Measurements from ENCODE around the gene DHFR.

The DHFR gene

DNA sequence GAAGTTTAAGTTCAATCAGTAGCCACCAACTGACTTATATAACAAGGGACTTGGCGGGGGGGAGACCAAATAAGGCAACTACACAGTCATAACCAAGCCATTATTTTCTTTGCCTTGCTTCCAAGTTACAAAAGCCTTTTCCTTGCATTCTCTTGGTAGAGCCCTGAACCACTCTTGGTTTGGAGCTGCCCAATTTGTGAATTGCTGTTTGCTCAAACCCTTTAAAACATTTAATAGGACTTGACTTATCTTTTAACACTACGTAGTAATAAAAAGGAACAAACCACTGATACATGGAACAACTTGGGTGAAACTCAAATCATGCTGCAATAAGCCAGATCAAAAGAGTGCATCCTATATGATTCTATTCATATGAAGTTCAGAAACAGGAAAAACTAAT is 32.0 kb downstream of the DHFR start:
- Histone ChIP-seq H3K4me1 (ENCODE audit: control insufficient read depth in 1 of 2, insufficient read depth in 2 of 2, low read length in 2 of 2) (no peaks in the 10 kb centered on the region), H3K27me3 (ENCODE audit: low read depth, low read length) (no peaks in the 10 kb centered on the region), H3K36me3 (ENCODE audit: control insufficient read depth in 1 of 2, insufficient read depth in 2 of 2, low read length in 2 of 2) (no peaks in the 10 kb centered on the region), H3K27ac (ENCODE audit: low read length) (no peak overlapping the region), H3K9me3 (ENCODE audit: control insufficient read depth in 1 of 2, low read length in 2 of 2) (no peaks in the 10 kb centered on the region), H3K4me3 (ENCODE audit: low read depth in 1 of 2, low read length in 2 of 2) (no peak overlapping the region)

DNA sequence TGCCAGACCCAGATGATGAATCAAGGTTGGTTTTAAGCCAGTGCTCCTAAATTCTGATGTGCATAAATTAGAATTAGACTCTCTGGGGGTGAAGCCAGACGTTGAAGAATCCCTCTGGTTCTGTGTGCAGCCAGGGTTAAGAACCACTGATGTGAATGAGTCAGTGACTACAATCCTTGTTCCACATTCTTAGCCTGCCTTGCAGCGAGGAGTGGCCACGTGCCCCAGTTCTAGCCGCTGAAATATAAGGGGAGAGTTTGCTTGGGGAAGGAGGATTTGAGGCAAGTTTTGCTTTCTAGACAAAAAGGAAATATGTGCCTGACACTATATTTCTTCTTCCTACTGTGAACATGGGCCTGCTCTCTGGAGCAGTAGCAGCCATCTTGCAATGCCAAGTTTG is 34.6 kb downstream of the DHFR start:
- Histone ChIP-seq H3K9me3 (ENCODE audit: control insufficient read depth in 1 of 2, low read length in 2 of 2) (no peaks in the 10 kb centered on the region), H3K4me3 (ENCODE audit: low read depth in 1 of 2, low read length in 2 of 2) (no peak overlapping the region), H3K36me3 (ENCODE audit: control insufficient read depth in 1 of 2, insufficient read depth in 2 of 2, low read length in 2 of 2) (no peaks in the 10 kb centered on the region), H3K27ac (ENCODE audit: low read length) (no peak overlapping the region), H3K27me3 (ENCODE audit: low read depth, low read length) (no peaks in the 10 kb centered on the region), H3K4me1 (ENCODE audit: control insufficient read depth in 1 of 2, insufficient read depth in 2 of 2, low read length in 2 of 2) (no peaks in the 10 kb centered on the region)

- Histone ChIP-seq H3K4me3 (ENCODE audit: low read depth in 1 of 2, low read length in 2 of 2) (no peak overlapping the region), H3K27ac (ENCODE audit: low read length) (no peak overlapping the region), H3K4me1 (ENCODE audit: control insufficient read depth in 1 of 2, insufficient read depth in 2 of 2, low read length in 2 of 2) (no peaks in the 10 kb centered on the region)
Observed at GRCh38 chr5:80619086-80619485, 35.7 kb downstream of the DHFR start.

DNA sequence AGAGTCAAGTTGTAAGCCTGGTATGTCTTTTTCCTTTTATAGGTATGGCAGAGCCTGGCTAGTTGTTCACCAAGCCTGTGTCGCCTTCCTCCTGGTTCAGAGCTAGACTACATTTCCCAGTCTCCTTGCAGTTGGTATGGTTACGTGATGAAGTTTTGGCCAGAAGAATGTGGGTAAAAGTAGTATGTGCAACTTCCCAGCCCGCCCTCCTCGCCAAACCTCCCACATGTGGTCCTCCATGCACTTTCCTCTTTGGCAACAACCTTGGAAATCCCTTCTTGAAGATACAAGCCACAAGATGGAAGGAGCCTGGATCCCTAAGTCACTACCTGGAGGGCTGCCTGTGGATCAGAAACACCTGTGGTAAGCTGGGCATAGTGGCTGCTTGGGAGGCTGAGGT is 36.3 kb downstream of the DHFR start:
- Histone ChIP-seq H3K9me3 (ENCODE audit: control insufficient read depth in 1 of 2, low read length in 2 of 2) (no peaks in the 10 kb centered on the region), H3K36me3 (ENCODE audit: control insufficient read depth in 1 of 2, insufficient read depth in 2 of 2, low read length in 2 of 2) (no peaks in the 10 kb centered on the region), H3K4me1 (ENCODE audit: control insufficient read depth in 1 of 2, insufficient read depth in 2 of 2, low read length in 2 of 2) (no peaks in the 10 kb centered on the region), H3K27ac (ENCODE audit: low read length) (no peak overlapping the region), H3K27me3 (ENCODE audit: low read depth, low read length) (no peaks in the 10 kb centered on the region), H3K4me3 (ENCODE audit: low read depth in 1 of 2, low read length in 2 of 2) (no peak overlapping the region)

More at GRCh38 chr5:80619086-80619485, 35.7 kb downstream of the DHFR start:
- Histone ChIP-seq H3K36me3 (ENCODE audit: control insufficient read depth in 1 of 2, insufficient read depth in 2 of 2, low read length in 2 of 2) (no peaks in the 10 kb centered on the region), H3K9me3 (ENCODE audit: control insufficient read depth in 1 of 2, low read length in 2 of 2) (no peaks in the 10 kb centered on the region), H3K27me3 (ENCODE audit: low read depth, low read length) (no peaks in the 10 kb centered on the region)

GRCh38 chr5:80615266-80615914 is 39.4 kb downstream of the DHFR start:
- H3K4me1 ChIP-seq (ENCODE audit: control insufficient read depth in 1 of 2, insufficient read depth in 2 of 2, low read length in 2 of 2): no peaks in the 10 kb centered on the region
- no peak overlapping the region for H3K27ac ChIP-seq (ENCODE audit: low read length)
- no peaks in the 10 kb centered on the region for H3K36me3 ChIP-seq (ENCODE audit: control insufficient read depth in 1 of 2, insufficient read depth in 2 of 2, low read length in 2 of 2)
- H3K27me3 ChIP-seq (ENCODE audit: low read depth, low read length): no peaks in the 10 kb centered on the region
- no peak overlapping the region for H3K4me3 ChIP-seq (ENCODE audit: low read depth in 1 of 2, low read length in 2 of 2)
- no peaks in the 10 kb centered on the region for H3K9me3 ChIP-seq (ENCODE audit: control insufficient read depth in 1 of 2, low read length in 2 of 2)

- Histone ChIP-seq H3K4me3 (ENCODE audit: low read depth in 1 of 2, low read length in 2 of 2) (no peak overlapping the region), H3K4me1 (ENCODE audit: control insufficient read depth in 1 of 2, insufficient read depth in 2 of 2, low read length in 2 of 2) (no peaks in the 10 kb centered on the region), H3K27ac (ENCODE audit: low read length) (no peak overlapping the region), H3K36me3 (ENCODE audit: control insufficient read depth in 1 of 2, insufficient read depth in 2 of 2, low read length in 2 of 2) (no peaks in the 10 kb centered on the region), H3K9me3 (ENCODE audit: control insufficient read depth in 1 of 2, low read length in 2 of 2) (peaks cover 0 to 4% of the 10 kb centered on the region in 2 donors), H3K27me3 (ENCODE audit: low read depth, low read length) (no peaks in the 10 kb centered on the region)
Observed at GRCh38 chr5:80609692-80610091, 45.1 kb downstream of the DHFR start.

GRCh38 chr5:80608731-80609130 is 46.1 kb downstream of the DHFR start:
- H3K9me3 ChIP-seq (ENCODE audit: control insufficient read depth in 1 of 2, low read length in 2 of 2): peaks cover 0 to 4% of the 10 kb centered on the region in 2 donors
- H3K27ac ChIP-seq (ENCODE audit: low read length): no peak overlapping the region
- H3K36me3 ChIP-seq (ENCODE audit: control insufficient read depth in 1 of 2, insufficient read depth in 2 of 2, low read length in 2 of 2): no peaks in the 10 kb centered on the region
- no peak overlapping the region for H3K4me3 ChIP-seq (ENCODE audit: low read depth in 1 of 2, low read length in 2 of 2)
- H3K4me1 ChIP-seq (ENCODE audit: control insufficient read depth in 1 of 2, insufficient read depth in 2 of 2, low read length in 2 of 2): no peaks in the 10 kb centered on the region
- H3K27me3 ChIP-seq (ENCODE audit: low read depth, low read length): no peaks in the 10 kb centered on the region

GRCh38 chr5:80607832-80608231 is 47.0 kb downstream of the DHFR start:
- Histone ChIP-seq H3K27me3 (ENCODE audit: low read depth, low read length) (no peaks in the 10 kb centered on the region), H3K27ac (ENCODE audit: low read length) (no peak overlapping the region), H3K36me3 (ENCODE audit: control insufficient read depth in 1 of 2, insufficient read depth in 2 of 2, low read length in 2 of 2) (no peaks in the 10 kb centered on the region), H3K4me3 (ENCODE audit: low read depth in 1 of 2, low read length in 2 of 2) (no peak overlapping the region), H3K4me1 (ENCODE audit: control insufficient read depth in 1 of 2, insufficient read depth in 2 of 2, low read length in 2 of 2) (no peaks in the 10 kb centered on the region), H3K9me3 (ENCODE audit: control insufficient read depth in 1 of 2, low read length in 2 of 2) (peaks cover 0 to 4% of the 10 kb centered on the region in 2 donors)

- Histone ChIP-seq H3K27ac (ENCODE audit: low read length) (no peak overlapping the region), H3K4me1 (ENCODE audit: control insufficient read depth in 1 of 2, insufficient read depth in 2 of 2, low read length in 2 of 2) (no peaks in the 10 kb centered on the region), H3K27me3 (ENCODE audit: low read depth, low read length) (no peaks in the 10 kb centered on the region), H3K4me3 (ENCODE audit: low read depth in 1 of 2, low read length in 2 of 2) (no peak overlapping the region), H3K9me3 (ENCODE audit: control insufficient read depth in 1 of 2, low read length in 2 of 2) (peaks cover 0 to 4% of the 10 kb centered on the region in 2 donors), H3K36me3 (ENCODE audit: control insufficient read depth in 1 of 2, insufficient read depth in 2 of 2, low read length in 2 of 2) (no peaks in the 10 kb centered on the region)
Observed at GRCh38 chr5:80607343-80607742, 47.4 kb downstream of the DHFR start.

DNA sequence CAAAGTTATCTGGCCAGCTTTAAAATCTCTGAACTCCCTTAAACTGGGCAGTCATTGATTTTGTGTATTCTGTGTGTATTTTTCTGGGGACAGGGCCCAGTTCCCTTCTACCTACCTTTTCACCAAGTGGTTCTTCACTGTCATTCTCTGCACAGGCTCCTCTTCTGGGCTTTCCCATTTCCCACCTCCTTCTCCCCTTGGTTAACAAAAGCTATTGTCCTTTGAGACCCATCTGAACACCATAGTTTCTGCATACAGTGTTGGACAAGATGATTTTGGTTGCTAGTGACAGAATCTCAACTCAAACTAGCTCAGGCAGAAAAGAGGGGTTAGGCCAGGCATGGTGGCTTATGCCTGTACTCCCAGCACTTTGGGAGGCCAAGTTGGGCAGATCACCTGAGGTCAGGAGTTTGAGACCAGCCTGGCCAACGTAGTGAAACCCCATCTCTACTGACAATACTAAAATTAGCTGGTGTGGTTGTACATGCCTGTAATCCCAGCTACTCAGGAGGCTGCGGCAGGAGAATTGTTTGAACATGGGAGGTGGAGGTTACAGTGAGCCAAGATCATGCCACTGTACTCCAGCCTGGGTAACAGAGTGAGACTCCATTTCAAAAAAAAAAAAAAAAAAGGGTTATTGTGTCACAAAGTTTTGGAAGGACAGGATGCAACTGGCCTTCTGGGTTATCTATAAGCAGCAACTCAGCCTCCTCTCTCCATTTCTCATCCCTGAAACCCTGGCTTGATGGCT is 53.7 kb downstream of the DHFR start:
- H3K9me3 ChIP-seq (ENCODE audit: control insufficient read depth in 1 of 2, low read length in 2 of 2): no peaks in the 10 kb centered on the region
- H3K27me3 ChIP-seq (ENCODE audit: low read depth, low read length): no peaks in the 10 kb centered on the region
- no peak overlapping the region for H3K27ac ChIP-seq (ENCODE audit: low read length)
- H3K4me3 ChIP-seq (ENCODE audit: low read depth in 1 of 2, low read length in 2 of 2): no peak overlapping the region
- no peaks in the 10 kb centered on the region for H3K4me1 ChIP-seq (ENCODE audit: control insufficient read depth in 1 of 2, insufficient read depth in 2 of 2, low read length in 2 of 2)
- no peaks in the 10 kb centered on the region for H3K36me3 ChIP-seq (ENCODE audit: control insufficient read depth in 1 of 2, insufficient read depth in 2 of 2, low read length in 2 of 2)

GRCh38 chr5:80597500-80597899 is 57.3 kb downstream of the DHFR start:
- no peaks in the 10 kb centered on the region for H3K4me1 ChIP-seq (ENCODE audit: control insufficient read depth in 1 of 2, insufficient read depth in 2 of 2, low read length in 2 of 2)
- no peaks in the 10 kb centered on the region for H3K9me3 ChIP-seq (ENCODE audit: control insufficient read depth in 1 of 2, low read length in 2 of 2)
- no peaks in the 10 kb centered on the region for H3K36me3 ChIP-seq (ENCODE audit: control insufficient read depth in 1 of 2, insufficient read depth in 2 of 2, low read length in 2 of 2)
- H3K27me3 ChIP-seq (ENCODE audit: low read depth, low read length): no peaks in the 10 kb centered on the region
- no peak overlapping the region for H3K27ac ChIP-seq (ENCODE audit: low read length)
- no peak overlapping the region for H3K4me3 ChIP-seq (ENCODE audit: low read depth in 1 of 2, low read length in 2 of 2)

DNA sequence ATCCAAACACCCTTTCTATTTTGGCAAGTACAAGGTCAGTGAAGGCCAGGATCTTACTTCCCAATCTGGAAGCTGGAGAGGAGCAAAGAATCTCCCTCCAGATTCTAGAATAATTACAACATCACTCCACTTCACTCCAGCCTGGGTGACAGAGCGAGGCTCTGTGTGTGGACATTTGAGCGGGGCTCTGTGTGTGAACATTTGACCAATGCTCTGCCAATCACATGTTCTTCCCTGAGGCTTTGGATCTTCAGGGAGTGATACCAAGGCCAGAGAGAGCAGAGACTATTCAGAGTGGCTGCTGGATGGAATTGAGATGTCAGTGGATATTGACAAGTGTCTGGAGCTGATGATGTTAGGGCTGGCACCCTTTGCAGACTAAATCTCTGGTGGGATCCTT is 60.0 kb downstream of the DHFR start:
- no peaks in the 10 kb centered on the region for H3K4me1 ChIP-seq (ENCODE audit: control insufficient read depth in 1 of 2, insufficient read depth in 2 of 2, low read length in 2 of 2)
- H3K27ac ChIP-seq (ENCODE audit: low read length): no peak overlapping the region
- no peak overlapping the region for H3K4me3 ChIP-seq (ENCODE audit: low read depth in 1 of 2, low read length in 2 of 2)
- H3K36me3 ChIP-seq (ENCODE audit: control insufficient read depth in 1 of 2, insufficient read depth in 2 of 2, low read length in 2 of 2): no peaks in the 10 kb centered on the region
- no peaks in the 10 kb centered on the region for H3K27me3 ChIP-seq (ENCODE audit: low read depth, low read length)
- no peaks in the 10 kb centered on the region for H3K9me3 ChIP-seq (ENCODE audit: control insufficient read depth in 1 of 2, low read length in 2 of 2)

Data from muscle layer of duodenum (tissue), 2 donors.